Fibroblast of skin of left quadriceps (primary cell): Measurements from ENCODE around the gene RAB43.
"Not testable (repeated sequence)": the region's sequence is repeated elsewhere in the genome, so short reads cannot be mapped to it uniquely, and the experiment has no call there.

Experiments
- DNase-seq, 2 experiments: peaks; one replicate each; pipeline ENCODE4 v3.0.0-alpha.2; 2013; ENCODE audit warnings: low read depth in 2 of 2

RAB43 gene

DNA sequence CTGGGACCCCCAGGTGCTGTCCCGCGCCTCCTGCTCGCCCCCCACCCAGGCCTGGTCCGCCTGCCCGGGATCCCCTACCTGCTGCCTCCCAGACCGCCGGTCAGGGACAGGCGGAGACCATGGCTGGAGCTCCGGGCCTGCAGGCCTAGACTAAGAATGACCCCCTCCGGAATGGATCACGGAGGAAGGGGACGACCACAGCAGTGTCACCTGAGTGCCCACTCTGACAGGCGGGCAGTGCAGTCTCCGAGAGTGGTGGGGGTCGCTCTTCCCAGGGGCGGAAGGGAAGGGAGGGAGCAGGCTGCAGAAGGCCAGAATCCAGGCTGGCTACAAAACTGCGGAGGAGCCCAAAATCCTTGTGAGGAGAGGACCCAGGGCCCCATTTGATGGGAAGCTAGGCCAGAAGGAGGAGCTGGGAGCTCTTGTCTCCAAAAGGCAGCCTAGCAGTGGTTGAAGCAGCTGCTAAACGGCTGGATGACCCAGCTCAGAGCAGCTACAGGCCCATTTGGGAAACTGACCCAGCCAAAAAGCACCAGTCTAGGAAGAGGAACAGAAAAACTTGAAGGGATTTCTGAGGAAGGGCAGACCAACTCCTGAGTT, 908 bp upstream of the RAB43 start:
- DNase-seq: no peak

DNA sequence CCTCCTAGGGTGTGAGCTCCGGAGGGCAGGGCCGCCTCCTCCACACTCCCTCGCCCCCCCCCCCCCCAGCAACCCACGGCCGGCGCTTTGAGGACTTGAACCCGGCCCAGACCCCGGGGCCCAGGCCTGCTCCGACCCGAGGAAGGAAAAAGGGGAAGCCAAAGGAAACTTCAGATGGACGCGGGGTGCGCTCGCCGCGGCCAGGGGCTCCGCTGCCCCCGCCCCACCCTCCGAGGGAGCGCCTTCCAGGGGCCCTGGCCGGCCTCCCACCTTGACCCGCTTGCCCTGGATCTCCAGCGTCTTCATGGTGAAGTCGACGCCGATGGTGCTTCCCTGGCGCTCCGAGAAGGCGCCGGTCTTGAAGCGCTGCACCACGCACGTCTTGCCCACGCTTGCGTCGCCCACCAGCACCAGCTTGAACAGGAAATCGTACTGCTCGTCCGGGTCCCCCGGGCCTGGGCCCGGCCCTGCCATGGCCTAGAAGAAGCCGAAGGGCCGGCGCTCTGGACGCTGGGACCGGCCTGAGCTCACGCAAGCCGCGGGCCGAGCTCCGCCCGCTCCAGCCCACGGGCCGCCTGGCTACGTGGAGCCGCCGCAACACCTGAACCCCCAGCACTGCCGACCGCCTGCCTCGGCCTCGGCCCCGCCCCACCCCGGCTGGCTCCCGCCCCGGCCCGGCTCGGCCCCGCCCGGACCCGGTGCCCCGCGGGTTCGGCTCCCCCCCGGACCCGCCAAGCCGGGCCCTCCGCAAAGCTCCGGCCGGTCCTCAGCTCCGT, 400 bp downstream of the RAB43 start:
- DNase-seq: no peak

DNA sequence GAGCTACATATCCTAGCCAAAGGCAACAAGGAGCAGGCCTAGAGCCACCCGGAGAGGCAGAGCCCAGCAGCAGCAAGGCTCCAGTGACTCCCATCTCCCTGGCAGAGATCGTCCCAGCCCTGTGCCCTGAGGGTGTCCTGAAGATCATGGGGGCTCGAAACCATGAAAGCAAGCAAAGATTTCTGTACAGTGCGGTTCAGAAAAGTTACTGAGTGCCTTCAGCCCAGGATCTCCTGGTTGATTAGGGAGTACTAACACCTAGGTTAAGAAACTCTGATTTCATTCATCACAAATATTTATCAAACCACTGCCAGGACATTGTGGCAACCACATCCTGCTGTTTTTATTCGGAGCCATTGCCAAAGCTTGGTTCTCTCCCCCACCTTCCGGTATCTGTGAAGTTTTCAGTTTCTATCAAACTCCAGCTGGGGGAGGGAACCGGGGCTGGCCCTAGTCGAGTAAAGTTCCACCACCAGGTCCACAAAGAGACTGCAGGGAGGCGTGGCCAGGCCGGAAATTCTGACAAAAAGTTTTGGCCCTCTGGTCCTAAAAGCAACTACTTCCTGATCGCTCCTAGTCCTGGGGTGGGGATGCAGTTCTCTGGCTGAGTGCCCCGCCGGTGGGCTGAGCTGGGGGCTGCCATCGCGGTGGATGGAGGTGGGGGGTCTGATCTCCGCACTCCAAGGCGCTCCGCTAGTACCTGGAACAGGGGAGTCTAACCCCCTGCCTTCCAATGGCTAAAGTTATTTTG, 1.2 kb downstream of the RAB43 start:
- DNase-seq: peak; percentile 68 to 73

DNA sequence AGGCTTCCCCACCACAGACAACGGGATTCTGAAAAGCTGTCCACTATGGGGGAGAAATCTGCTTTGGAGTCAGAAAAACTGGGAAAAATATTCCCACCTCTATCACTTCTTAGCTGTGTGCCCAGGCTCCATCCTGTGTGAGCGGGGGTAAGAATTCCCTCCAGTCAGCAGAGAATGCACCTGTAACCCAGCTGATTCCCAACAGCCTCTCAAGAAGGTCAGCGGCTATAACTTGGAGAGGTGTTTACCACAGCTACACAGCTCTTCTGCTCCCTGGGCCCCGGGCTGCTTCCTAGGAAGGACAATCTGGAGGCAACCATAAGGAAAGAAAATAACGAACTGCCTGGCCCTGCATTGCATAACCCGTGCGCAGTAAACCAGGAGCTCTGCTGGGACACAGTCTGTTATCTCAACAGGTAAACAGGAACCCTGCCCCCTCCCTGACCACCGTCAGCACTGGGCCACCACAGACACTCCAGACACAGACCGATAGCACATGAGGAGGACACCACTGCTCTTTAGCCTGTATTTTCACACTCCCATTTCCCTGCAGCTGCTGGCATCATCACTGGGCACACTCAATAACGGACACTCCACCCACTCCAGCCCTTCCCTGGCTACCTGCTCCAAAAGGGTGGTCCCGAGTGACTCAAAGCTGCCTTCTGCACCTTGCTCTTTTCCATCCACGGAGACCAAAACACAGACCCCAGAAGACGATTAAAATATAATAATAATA, 2.1 kb downstream of the RAB43 start:
- no peak for DNase-seq

DNA sequence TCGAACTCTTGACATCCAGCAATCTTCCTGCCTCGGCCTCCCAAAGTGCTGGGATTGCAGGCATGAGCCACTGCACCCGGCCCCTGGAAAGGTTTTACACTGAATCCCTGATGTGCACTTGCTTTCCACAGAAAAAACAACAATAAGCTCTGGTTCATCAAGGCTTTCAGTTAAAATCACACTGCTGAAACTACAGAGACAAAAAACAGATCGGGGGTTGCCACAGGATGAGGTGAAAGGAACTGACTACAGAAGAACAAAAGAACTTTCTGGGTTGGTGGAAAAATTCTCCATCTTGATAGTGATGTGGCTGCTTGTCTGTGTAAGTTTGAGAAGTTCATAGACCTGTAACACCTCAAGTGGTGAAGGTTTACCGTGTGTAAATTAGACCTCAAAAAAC, 2.9 kb downstream of the RAB43 start:
- no peak for DNase-seq

DNA sequence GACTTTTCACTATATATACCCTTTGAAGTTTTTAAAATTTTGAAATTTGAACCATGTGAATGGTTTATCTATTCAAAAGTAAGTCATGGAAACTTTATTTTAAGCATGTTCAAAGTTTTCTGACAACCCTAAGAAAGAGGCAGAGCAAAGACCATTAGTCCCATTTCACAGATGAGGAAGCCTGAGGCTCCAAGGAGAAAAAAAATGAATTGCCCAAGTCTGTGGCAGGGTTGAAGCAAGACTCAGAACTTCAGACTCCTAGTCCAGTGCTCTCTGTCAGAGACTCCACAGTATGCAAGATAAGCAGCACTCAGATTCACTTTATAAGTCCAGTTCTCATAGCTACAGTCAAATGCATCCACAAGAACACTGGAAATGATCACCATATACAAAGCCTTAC, 4.5 kb downstream of the RAB43 start:
- DNase-seq: no peak

DNA sequence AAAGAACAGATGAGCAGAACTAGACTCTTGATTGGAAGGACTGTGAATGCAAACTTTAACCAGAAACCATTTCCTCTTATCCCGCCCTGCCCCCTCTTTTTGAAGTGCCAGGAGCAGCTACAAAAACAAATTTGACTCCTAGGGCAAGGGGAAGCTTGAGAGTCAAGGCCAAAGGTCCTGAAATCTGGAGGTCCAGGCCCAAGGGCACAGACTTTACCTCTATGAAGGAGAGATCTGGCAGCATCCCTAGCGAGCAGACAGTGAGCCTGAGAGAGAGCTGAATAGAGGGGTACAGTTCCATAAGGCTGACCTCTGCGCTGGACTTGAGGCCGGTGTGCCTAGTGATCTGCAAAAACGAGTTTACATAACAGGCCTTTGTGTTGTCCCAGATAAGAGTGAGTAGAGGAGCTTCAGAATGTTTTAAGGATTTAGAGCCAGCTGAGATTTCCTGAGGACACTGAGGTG, 5.1 kb downstream of the RAB43 start:
- no peak for DNase-seq

DNA sequence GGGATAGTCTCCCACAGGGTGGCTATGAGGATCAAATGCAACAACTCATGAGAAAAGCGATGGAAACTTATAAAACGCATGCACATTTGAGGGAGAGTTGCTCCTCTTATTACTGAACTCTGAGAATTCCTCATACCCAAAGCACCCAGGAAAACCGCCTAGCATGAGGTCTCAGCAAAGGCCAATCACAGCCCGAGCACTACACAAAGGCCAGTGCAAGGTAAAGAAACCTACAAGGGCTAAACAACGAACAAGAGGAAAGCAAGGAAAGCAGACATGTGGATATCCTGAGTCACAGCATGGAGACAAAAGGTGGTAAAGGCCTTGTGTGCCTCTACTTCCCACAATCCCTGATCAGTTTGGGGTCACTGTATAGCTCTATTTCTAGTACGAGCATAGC, 7.1 kb downstream of the RAB43 start:
- no peak for DNase-seq

DNA sequence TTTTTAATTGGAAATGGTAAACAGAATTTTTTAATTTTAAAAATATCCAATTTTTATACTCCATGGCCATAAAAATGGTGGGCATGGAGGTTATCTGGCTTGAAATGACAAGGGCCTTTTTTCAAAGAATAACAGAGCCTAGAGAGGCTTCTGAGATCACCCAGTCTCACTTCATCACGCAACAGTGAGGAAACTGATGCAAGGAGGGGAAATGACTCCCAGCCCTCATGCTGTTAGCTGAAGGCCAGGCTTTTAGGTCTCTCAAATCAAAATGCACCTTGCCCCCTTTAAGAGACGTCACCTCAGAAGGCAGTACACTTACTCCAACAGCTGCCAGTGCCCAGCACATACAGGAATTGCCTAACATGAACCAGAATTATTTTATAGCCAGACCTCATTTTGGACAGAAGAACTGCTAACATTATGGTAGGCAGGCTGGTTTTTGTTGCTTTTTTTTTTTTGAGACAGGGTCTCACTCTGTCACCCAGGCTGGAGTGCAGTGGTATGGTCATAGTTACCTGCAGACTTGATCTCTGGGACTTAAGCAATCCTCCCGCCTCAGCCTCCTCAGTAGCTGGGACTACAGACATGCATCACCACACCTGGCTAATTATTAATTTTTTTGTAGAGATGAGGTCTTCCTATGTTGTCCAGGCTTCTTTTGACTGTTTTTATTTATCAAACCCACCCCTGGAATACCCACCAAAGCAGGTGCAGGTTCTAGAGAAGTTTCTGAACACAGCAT, 9.1 kb downstream of the RAB43 start:
- no peak for DNase-seq

DNA sequence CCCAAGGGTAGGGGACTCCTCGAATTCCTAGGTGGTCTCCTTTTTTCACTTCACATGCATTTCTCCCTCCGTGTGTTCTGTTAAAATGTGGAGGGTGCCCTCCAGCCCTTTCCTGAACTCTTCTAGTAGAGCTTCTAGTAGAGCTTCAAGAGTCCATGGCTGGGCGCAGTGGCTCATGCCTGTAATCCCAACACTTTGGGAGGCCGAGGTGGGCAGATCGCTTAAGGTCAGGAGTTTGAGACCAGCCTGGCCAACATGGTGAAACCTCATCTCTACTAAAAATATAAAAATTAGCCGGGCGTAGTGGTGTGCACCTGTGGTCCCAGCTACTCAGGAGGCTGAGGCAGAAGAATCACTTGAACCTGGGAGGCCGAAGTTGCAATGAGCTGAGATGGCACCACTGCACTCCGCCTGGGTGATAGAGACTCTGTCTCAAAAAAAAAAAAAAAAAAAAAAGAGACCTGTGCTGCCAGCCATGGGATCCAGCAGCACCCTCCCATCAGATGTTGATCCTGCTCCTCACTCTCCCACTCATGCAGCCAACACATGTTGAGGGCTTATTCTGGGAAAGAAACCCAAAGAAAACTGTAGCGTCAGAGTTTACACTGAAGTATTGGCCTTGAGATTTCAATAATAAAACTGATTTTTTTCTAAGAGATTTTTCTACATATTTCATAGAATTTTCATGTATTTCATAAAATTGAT, 10.4 kb downstream of the RAB43 start:
- not testable (repeated sequence) for DNase-seq

DNA sequence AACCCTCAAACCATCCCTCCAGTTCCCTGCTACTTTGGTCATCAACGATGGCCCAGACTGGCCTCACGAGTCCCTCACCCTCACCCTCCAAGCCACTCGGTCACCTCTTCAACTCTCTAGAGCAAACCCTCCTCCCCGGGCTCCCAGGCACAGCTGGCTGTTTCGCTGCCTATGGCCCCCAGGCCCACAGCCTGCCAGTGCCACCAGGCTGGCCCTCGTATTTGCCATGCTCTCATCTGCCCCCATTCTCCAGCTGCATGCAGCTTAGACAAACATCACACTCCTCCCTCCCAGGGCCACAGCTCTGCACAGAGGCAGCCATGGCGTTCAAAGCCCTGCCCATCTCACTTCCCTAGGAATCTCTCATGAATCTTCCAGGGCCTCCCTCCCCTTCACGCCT, 13.8 kb downstream of the RAB43 start:
- DNase-seq: no peak

DNA sequence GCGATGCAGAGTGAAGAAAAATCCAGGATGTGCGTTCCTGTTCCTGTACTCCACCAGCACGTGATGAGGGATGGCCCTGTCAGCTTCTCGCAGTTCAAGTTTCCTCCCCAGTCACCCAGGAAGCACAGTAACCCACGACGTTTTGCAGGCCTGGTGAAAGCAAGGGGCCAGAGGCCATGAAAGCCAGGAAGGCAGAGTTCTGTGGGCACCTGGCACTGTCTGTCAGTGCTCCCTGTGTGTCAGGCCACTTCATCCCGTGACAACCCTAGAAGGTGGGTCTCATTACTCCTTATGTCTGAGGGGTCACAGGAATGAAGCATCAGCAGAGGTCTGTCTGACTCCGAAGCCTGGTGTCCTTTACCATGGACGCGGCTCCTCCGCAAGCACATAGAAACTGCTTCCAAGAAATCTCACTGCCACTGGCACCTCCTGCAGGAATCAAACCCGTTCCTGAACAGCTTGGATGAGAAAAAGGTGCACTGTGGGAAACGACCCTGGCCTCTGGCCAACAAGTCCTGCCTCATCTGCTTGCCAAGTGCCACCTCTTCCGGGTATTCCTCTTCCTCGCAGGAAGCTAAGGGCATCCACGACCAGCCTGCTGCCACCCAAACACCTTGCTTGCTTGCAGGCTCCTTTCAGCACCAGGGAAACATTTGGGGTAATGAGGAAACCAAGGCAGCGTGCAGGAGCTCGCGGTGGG, 14.6 kb downstream of the RAB43 start:
- no peak for DNase-seq

DNA sequence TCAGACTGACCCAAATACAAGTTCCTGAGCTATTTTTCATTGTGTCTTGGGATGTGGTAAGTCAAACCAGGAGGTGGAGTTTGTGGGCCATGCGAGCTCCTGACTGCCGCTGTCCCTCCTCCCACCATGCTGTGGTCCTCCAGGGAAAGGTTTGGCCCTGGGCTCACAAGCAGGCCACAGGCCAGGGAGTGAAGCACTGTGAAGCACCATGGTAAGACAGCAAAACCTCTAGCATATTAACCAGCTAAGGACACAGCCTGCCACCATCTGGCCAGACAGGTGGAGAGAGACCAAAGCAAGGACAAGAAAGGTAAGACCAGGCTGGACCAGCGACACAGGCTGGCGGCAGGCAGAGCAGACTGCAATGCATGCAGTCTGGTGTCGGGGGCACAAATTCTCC, 15.3 kb downstream of the RAB43 start:
- DNase-seq: no peak

DNA sequence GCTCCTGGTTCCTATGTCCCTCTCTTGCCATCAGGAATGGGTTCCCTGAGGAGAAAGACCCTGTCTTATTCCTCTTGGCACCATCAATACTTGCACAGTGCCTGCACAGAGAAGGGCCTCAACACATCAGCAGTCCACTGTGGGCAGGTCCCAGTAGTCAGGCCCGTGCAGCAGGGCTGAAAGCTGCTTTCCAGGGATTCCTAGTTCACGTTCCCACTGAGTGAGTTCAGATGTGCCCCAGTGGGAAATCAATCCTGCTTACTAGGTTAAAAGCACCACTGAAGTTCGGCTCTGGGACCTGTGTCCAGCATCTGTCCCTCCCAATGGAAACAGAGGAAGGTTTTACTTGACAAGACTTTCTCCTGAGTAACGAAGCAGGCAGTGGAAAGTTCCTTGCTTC, 15.7 kb downstream of the RAB43 start:
- DNase-seq: no peak

DNA sequence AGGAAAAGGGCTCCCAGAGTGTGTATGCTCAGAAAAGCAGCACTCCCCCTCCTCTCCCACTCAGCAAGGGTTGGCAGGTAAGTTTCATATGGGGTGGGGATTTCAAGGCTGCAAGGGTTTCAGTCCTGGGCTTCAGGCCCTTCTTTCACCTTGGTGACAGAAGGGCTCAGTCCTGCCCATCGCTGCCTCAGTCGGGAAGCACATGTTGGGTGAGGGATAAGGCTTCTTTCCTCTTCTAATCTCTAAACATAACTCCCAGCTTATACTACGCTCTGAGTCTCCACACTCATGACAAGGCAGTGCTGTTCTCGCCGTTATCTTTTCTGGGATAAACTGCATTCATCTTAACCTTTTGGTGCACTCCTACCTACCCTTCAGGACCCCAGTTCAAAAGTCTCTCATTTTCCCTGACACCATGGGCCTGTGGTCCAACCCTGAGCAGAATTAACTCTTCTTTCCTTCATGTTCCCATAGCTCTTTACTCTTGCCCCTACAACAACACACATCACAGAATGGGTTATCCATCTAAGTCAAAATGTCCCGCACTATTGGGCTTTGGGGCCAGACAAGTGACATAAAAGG, 17.0 kb downstream of the RAB43 start:
- DNase-seq: no peak

DNA sequence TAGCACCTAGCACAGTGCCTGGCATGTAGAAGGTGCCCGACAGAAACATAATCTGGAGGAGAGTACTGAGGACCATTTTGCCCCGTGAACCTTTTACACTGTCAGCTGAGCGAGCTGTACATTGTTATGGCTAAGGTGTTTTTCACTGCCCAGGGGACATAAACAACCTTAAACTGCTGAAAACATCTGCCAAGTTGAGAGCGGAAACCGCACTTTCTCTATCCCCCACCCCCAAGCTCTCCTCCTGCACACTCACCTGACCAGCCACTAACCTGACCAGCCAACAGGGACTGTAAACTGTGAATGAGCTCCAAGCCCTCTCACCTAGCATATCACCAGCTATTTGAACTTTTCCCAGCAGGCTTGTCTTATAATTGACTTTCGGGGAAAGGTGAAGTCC, 17.6 kb downstream of the RAB43 start:
- no peak for DNase-seq

DNA sequence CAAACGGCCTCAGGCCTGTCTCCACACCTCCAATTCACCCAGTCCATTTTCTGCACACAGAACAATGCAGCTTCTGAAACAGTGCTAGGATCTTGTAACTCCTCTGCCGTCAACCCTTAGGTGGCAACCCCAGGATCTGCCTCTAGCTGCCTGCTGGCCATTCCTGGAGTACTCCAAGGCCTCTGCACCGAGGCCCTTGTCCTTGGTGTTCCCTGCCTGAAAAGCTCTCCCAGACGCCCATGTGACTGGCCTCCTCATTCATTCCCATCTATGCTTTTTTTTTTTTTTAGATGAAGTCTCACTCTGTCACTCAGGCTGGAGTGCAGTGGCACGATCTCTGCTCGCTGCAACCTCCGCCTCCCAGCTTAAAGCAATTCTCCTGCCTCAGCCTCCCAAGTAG, 18.3 kb downstream of the RAB43 start:
- DNase-seq: no peak

DNA sequence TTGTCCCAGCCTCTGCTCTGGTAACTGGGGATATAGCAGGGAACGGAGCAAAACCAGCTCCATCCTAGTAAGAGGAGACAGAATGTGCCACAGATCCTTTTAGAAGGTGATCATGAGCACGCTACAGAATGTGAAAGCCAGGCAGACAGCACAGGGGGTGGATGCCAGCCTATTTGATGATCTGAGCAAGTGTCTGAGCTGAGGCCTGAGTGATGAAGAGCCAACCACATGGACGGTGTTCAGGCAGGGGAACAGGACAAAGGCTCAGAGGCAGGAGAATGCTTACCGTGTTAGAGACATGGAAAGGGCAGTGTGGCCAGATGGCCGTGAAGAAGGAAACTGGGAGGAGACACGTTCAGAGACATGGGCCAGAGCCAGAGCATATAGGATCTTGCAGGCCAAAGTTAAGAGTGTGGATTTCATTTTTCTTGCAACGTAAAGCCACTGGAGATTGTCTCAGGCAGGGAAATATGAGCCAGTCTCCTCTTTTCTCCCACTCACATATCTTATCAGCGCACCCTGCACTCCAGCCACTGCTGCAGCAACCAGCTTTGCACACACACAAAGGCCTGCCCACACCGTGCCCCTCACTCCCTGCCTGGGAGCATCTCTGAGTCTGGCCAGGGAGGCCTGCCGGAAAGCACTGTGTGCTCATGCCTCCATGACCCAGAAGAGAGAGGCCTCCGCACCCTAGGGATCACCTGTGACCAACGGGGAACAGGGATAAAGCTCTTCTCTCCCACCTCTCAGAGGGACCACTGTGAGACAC, 20.1 kb downstream of the RAB43 start:
- no peak for DNase-seq

DNA sequence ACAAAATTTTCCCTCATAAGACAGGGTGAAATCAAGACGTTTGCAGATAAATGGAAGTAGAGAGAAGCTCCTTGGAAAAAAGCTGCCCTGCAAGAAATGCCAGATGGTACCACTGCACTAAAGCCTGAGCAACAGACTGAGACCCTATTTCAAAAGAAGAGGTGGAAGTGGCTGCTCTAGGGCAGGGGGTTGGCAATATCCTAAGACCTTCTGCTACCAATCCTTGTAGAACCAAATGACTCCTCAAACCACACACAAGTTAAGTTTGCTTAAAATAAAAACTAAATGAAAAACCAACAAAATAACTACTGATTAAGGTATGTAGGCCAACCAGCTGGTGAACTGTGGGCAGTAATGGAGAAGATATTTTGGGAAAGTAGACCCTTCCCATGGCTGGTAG, 21.3 kb downstream of the RAB43 start:
- no peak for DNase-seq
